Measurements from ENCODE around the gene ERICH6B.

ERICH6B gene

GRCh38 chr13:45604892-45605291 lies 10.6 kb downstream of the ERICH6B start:
- H3K9ac ChIP-seq (ENCODE audit: low read length) = no peak overlapping the region
- no peaks in the 10 kb centered on the region for H4K20me1 ChIP-seq (ENCODE audit: insufficient read depth, low read length)
- H3K27ac ChIP-seq (ENCODE audit: low read length) = no peak overlapping the region
- no peak for TF ChIP-seq EZH2phosphoT487 (IDR thresholded peaks at IDR 0.05; ENCODE audit: low read depth)
- TF ChIP-seq CTCF (IDR thresholded peaks at IDR 0.05; ENCODE audit: low read depth, low read length) = no peak
- H3K4me2 ChIP-seq (ENCODE audit: low read length) = no peak overlapping the region
- H3K4me3 ChIP-seq (ENCODE audit: low read length) = no peak overlapping the region
- H3K9me3 ChIP-seq (ENCODE audit: insufficient read depth, low read length) = no peaks in the 10 kb centered on the region
- H2AFZ ChIP-seq (ENCODE audit: low read depth, low read length) = no peak overlapping the region
- H3K27me3 ChIP-seq (ENCODE audit: low read depth, low read length) = peaks cover 24% of the 10 kb centered on the region
- H3K4me1 ChIP-seq (ENCODE audit: low read length) = no peaks in the 10 kb centered on the region
- H3K36me3 ChIP-seq (replicated peaks; ENCODE audit: low read depth, low read length) = no peaks in the 10 kb centered on the region
- no peaks in the 10 kb centered on the region for H3K79me2 ChIP-seq (ENCODE audit: low read length)

GRCh38 chr13:45603338-45603737 lies 12.2 kb downstream of the ERICH6B start:
- Histone ChIP-seq H3K9me3 (ENCODE audit: insufficient read depth, low read length) (no peaks in the 10 kb centered on the region), H4K20me1 (ENCODE audit: insufficient read depth, low read length) (no peaks in the 10 kb centered on the region), H3K27ac (ENCODE audit: low read length) (no peak overlapping the region), H3K9ac (ENCODE audit: low read length) (no peak overlapping the region), H3K27me3 (ENCODE audit: low read depth, low read length) (peaks cover 31% of the 10 kb centered on the region), H3K4me2 (ENCODE audit: low read length) (no peak overlapping the region), H2AFZ (ENCODE audit: low read depth, low read length) (no peak overlapping the region), H3K4me1 (ENCODE audit: low read length) (no peaks in the 10 kb centered on the region), H3K4me3 (ENCODE audit: low read length) (no peak overlapping the region), H3K36me3 (replicated peaks; ENCODE audit: low read depth, low read length) (no peaks in the 10 kb centered on the region), H3K79me2 (ENCODE audit: low read length) (no peaks in the 10 kb centered on the region)
- TF ChIP-seq CTCF (IDR thresholded peaks at IDR 0.05; ENCODE audit: low read depth, low read length) = no peak
- no peak for TF ChIP-seq EZH2phosphoT487 (IDR thresholded peaks at IDR 0.05; ENCODE audit: low read depth)

- H3K79me2 ChIP-seq (ENCODE audit: low read length) = no peaks in the 10 kb centered on the region
- H3K9ac ChIP-seq (ENCODE audit: low read length) = no peak overlapping the region
- H4K20me1 ChIP-seq (ENCODE audit: insufficient read depth, low read length) = no peaks in the 10 kb centered on the region
- H3K4me1 ChIP-seq (ENCODE audit: low read length) = no peaks in the 10 kb centered on the region
- no peak overlapping the region for H3K4me2 ChIP-seq (ENCODE audit: low read length)
- H3K9me3 ChIP-seq (ENCODE audit: insufficient read depth, low read length) = no peaks in the 10 kb centered on the region
- H2AFZ ChIP-seq (ENCODE audit: low read depth, low read length) = no peak overlapping the region
- H3K36me3 ChIP-seq (replicated peaks; ENCODE audit: low read depth, low read length) = no peaks in the 10 kb centered on the region
- peaks cover 39% of the 10 kb centered on the region for H3K27me3 ChIP-seq (ENCODE audit: low read depth, low read length)
- H3K27ac ChIP-seq (ENCODE audit: low read length) = no peak overlapping the region
- no peak overlapping the region for H3K4me3 ChIP-seq (ENCODE audit: low read length)
- TF ChIP-seq EZH2phosphoT487 (IDR thresholded peaks at IDR 0.05; ENCODE audit: low read depth) = no peak
These were observed 13.1 kb downstream of the ERICH6B start for GRCh38 chr13:45602183-45603170.

GRCh38 chr13:45601680-45602079 lies 13.9 kb downstream of the ERICH6B start:
- no peaks in the 10 kb centered on the region for H4K20me1 ChIP-seq (ENCODE audit: insufficient read depth, low read length)
- H2AFZ ChIP-seq (ENCODE audit: low read depth, low read length) = no peak overlapping the region
- H3K4me1 ChIP-seq (ENCODE audit: low read length) = no peaks in the 10 kb centered on the region
- no peak overlapping the region for H3K4me3 ChIP-seq (ENCODE audit: low read length)
- no peaks in the 10 kb centered on the region for H3K9me3 ChIP-seq (ENCODE audit: insufficient read depth, low read length)
- no peak overlapping the region for H3K27ac ChIP-seq (ENCODE audit: low read length)
- H3K4me2 ChIP-seq (ENCODE audit: low read length) = no peak overlapping the region
- no peak for TF ChIP-seq EZH2phosphoT487 (IDR thresholded peaks at IDR 0.05; ENCODE audit: low read depth)
- no peak for TF ChIP-seq CTCF (IDR thresholded peaks at IDR 0.05; ENCODE audit: low read depth, low read length)
- no peaks in the 10 kb centered on the region for H3K79me2 ChIP-seq (ENCODE audit: low read length)
- no peaks in the 10 kb centered on the region for H3K36me3 ChIP-seq (replicated peaks; ENCODE audit: low read depth, low read length)
- peaks cover 37% of the 10 kb centered on the region for H3K27me3 ChIP-seq (ENCODE audit: low read depth, low read length)
- no peak overlapping the region for H3K9ac ChIP-seq (ENCODE audit: low read length)

All from OCI-LY3 (cell line).